Activated T-helper 1 cell treated with Interleukin-2 at 50 U/mL for 16 hours (primary cell): ENCODE measurements around the gene ALG9.
A peak's percentile ranks its signal among the peaks of the same experiment; 100 is the strongest.

Experiments used
- DNase-seq: peaks from one replicate; pipeline ENCODE4 v3.0.0-alpha.2; 2020; ENCODE audit warnings: low read depth

ALG9 gene

DNA sequence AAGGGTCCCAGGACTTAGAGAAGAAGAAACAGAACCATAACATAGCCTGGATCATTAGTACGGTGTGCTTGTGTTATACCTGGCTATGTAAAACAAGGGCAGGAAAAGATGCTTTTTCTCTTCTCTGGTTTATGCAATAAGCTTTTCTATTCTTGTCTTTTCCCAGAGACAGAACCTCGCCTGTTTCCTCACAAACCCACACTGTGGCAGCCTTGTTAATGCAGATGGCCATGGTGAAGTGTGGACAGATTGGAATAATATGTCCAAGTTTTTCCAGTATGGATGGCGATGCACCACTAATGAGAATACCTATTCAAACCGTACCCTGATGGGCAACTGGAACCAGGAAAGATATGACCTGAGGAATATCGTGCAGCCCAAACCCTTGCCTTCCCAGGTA lies 10.8 kb upstream of the ALG9 start:
- DNase-seq: no peak

DNA sequence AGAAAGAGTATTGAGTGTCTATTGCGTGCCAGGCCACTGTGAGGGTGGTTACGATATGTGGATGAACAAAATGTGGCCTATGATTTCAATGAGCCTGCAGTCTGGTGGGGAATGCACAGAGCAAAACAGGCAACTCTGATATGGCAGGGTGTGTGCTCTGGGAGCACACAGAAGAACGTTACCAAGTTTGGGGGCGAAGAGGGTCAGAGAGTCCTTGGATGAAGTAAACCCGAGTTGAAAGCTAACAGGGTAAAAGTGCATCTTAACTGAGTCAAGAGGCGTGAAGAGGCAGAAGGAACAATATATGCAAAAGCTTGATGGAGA lies 8.2 kb upstream of the ALG9 start:
- DNase-seq: no peak

- peak; percentile 87 for DNase-seq
Measured at GRCh38 chr11:111878849-111879636, 7.7 kb upstream of the ALG9 start, which contains the start of the genes CFAP68 and FDXACB1. Gene CFAP68 (plus strand): TSS chr11:111879541. CDS start chr11:111879561, 20 bp downstream. Gene FDXACB1 (minus strand): TSS chr11:111879165. CDS start chr11:111879132, 33 bp downstream.

- no peak for DNase-seq
Measured at GRCh38 chr11:111878385-111878848, 7.0 kb upstream of the ALG9 start.

- no peak for DNase-seq
Measured at GRCh38 chr11:111871693-111872161, 346 bp upstream of the ALG9 start.

- no peak for DNase-seq
Measured at GRCh38 chr11:111870522-111870885, 877 bp downstream of the ALG9 start.

DNA sequence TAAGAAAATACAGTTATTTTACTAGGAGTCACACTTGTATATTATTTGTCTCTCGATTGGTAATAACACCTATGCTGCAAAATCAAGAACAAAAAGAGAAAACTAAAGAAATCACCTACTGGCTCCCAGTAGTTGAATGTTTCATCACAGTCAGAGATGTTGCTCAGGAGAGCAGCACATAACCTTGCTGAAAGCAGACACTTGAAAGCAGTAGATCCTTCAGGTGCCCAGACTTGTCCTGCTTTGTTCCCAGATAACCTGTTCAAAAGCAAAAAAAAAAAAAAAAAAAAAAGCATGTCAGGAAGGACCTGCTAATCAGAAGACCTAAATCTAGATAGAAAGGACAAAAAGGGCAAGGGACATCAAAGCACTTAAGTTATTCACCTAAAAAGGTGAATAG lies 1.3 kb downstream of the ALG9 start:
- no peak for DNase-seq

- no peak for DNase-seq
Measured at GRCh38 chr11:111860257-111860656, 11.1 kb downstream of the ALG9 start.

DNA sequence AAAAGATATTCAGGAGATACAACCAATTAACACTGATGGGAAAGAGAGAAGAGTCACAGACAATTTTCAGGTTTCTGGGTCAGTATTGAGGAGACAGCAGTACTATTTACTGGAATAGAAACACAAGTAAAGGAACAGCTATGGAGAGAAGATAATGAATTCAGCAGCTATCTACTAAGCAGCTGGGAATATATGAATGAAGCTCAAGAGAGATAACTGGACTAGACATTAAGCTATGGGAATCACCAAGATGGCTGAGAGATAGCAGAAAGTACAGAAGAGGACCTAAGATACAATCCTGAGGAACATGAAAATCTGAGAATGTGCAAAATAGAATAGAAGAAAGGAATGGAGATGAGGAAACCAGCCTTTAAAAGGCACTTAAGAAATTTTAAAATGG lies 15.9 kb downstream of the ALG9 start:
- no peak for DNase-seq

DNA sequence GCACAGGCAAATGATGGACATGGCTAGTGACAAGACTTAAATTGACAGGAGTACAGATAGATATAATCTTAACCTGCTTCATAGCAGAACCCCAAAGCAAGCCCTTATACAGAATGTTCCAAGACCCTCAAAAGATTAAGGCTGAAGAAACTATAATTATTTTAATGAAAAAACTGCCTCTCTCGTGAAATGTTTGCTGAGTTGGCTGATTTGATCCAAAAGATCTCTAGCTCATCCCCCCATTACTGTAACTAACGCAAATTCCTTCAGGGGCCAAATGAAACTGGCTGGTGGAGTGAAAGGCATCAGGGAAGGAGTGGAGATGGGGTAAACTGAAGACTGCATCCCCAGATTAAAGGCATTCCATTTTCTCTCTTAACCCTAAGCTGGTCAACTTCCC lies 19.3 kb downstream of the ALG9 start:
- no peak for DNase-seq

DNA sequence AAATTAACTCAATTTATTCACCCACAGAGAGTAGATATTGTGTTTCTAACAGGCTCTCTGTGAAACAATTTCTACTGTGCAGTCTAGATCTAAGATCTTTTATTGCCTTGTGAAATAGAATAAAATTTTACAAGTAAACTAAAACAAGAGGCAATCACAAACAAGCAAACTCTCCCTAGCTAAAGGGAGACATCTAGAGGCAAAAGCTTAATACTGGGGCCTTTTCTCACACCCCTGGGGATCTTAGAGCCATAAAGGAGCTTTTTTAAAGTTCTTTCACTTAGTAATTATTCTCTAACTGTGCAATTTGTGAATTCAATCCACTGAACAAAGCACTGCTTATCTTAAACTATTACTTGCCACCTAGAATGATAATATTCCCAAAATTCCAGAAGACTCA lies 19.7 kb downstream of the ALG9 start:
- no peak for DNase-seq

- DNase-seq: no peak
Measured at GRCh38 chr11:111851067-111851466, 20.3 kb downstream of the ALG9 start.

DNA sequence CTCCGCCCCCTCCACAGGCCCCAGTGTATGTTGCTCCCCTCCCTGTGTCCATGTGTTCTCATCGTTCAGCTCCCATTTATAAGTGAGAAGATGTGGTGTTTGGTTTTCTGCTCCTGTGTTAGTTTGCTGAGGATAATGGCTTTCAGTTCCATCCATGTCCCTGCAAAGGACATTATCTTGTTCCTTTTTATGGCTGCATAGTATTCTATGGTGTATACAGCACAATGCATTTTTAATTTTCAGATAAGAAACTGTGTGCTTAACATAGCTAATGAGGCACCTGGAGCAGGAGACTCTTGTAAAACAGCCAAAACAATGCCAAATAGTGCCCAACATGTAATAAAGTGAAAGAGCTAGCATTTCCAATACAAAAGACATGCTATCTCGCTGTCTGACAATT lies 21.8 kb downstream of the ALG9 start:
- DNase-seq: no peak

GRCh38 chr11:111846636-111847035 lies 24.7 kb downstream of the ALG9 start:
- no peak for DNase-seq

GRCh38 chr11:111846063-111846462 lies 25.3 kb downstream of the ALG9 start:
- no peak for DNase-seq

DNA sequence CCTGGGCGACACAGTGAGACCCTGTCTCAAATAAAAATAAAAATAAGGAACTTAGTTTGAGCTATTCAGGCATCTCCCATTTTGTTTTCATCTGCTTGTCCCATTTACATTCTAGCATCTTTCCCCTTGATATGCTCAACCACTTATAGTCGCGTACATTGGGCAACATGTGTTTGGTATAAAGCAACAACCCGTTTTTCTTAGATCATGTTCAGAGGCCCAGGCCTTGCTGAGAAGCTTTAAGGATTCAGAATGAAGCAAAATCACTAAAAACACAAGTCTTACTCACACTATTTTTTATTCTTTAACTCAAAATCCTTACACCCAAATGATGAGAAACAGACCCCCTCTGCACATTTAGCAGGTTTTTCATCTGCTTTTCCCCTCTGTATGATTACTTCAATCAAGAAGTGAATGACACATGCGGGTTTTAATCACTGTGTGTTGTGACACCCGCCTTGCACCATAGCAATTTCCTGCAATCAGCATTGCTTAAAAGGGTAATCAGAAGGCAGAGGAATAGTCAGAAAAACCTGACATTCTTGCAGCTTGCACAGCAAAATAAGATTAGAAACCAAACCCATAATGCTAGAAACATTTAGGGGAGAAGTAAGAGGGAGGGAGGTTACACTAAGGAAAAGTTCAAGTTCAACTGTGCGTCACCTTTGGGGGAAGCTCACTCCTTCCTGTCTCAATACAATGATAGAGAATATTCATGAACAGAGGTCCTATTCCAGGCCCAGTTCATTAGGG lies 25.9 kb downstream of the ALG9 start:
- no peak for DNase-seq

- DNase-seq: no peak
Measured at GRCh38 chr11:111843661-111844060, 27.7 kb downstream of the ALG9 start.

- peak; percentile 63 for DNase-seq
Measured at GRCh38 chr11:111841370-111842053, 29.9 kb downstream of the ALG9 start.

DNA sequence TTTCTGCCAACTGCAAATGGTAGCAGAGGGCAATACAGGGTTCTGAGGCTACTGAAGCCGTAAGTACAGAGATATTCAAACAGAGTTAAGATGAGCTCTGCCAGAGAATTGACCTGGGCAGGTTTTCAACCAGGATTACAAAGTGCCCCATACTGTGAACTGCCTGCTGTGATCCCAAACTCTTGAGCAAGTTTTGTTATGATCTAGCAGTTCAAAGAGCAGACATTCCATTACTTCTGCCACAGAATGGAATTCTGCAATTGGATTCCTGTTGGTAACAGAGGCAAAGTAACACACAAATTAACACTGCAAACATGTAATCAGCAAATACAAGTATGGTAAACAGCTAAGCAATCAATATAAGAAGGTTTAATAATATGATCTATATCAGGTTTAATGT lies 31.2 kb downstream of the ALG9 start:
- no peak for DNase-seq

DNA sequence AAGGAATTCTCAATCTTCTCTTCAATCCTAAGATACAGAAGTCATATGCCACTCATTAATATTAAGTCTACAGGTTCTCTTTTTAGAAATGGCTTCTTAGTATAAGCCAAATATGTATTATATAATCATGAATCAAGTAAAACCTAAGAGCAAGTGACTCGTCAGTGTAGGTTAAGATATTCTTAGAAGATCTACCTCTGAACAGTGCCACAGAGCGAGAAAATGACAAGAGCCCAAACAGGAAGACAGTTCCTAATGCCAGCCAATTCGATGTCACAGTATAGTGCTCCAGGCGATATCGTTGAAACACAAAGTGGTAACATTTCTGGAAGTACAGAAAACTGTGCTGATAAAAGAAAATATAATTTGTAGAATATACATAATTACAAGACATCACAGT lies 33.3 kb downstream of the ALG9 start:
- DNase-seq: no peak

DNA sequence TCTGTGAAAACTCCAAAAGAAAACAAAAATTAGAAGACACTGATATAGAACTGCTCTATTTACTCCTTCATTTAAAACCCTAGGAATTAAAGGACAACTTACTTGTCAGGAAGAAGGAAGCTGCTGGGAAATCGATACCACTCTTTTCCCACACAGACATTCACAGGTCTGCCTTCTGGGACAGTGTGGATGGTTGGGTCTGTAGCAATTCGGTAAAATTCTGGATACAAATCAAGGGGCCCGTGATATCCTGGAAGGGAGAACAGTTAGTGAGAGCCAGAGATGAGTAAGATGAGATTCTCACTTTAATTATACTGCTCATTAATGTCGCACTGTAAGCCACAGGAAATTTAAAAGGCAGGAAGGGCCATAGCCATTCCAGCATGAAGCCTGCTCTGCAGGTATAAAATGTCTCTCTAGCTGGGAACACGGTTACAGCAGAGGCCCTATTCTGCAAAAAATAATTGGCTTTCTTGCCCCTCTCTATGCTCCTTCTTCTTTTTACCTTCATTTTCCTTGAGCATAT lies 34.0 kb downstream of the ALG9 start:
- no peak for DNase-seq

DNA sequence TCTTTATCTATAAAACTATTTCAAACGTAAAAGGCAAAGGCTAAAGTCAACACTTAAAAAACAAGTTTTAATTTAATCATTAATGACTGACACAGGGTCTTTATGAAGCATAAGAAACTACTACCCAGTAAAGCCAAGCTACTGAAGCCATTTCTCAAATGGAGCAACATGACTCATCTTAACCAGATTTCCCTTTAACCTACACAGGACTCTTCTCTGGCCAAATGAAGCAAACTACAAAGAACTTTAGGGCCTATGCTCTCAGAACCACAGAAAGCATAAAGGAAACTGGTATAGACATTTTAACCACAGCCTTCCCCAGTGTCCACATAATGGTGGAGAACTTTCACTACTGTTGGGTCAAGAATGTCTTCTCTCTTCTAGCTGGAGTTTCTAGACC lies 34.7 kb downstream of the ALG9 start:
- no peak for DNase-seq

GRCh38 chr11:111836162-111836561 lies 35.2 kb downstream of the ALG9 start:
- no peak for DNase-seq
